DND-41 (cell line): ENCODE results near the gene SERINC3.

Experiments used
- ATAC-seq: fragments of 200-7000 bp; cut with Tn5 transposase; 3 replicates; pipeline ENCODE4 v1.9.1; 2021; ENCODE audit warnings: low read depth; ENCODE audit not compliant: insufficient read depth
- DNase-seq: peaks from one replicate; pipeline ENCODE4 v3.0.0-alpha.2; 2020
- H2AFZ ChIP-seq: 2 replicates; pipeline ENCODE4 v1.6.0; 2012; ENCODE audit warnings: low read depth, low read length
- H3K27ac ChIP-seq: 2 replicates; pipeline ENCODE4 v1.5.1; 2012; ENCODE audit warnings: low read length, inconsistent platforms
- H3K27me3 ChIP-seq: fragments of 200-600 bp; sonication (generic); 2 replicates; pipeline ENCODE4 v1.6.0; 2012; ENCODE audit warnings: low read length, mild to moderate bottlenecking, inconsistent platforms; ENCODE audit not compliant: insufficient read depth, poor library complexity
- H3K36me3 ChIP-seq: 2 replicates; pipeline ENCODE4 v1.5.1; 2012; ENCODE audit warnings: low read length, inconsistent platforms; ENCODE audit not compliant: insufficient read depth
- H3K4me1 ChIP-seq: 2 replicates; pipeline ENCODE4 v1.5.1; 2012; ENCODE audit warnings: mild to moderate bottlenecking, low read length; ENCODE audit not compliant: insufficient read depth
- H3K4me2 ChIP-seq: 2 replicates; pipeline ENCODE4 v1.6.0; 2012; ENCODE audit warnings: mild to moderate bottlenecking, moderate library complexity, low read length, inconsistent platforms; ENCODE audit not compliant: insufficient read depth
- H3K4me3 ChIP-seq, 2 experiments: fragments of 200-600 bp in 1 of 2; shearing (Covaris generic) in 1 of 2; 2 replicates each; pipeline ENCODE4 v1.5.1; 2012 to 2016; ENCODE audit warnings: inconsistent platforms in 2 of 2, low read length in 2 of 2, mild to moderate bottlenecking in 2 of 2, low read depth in 1 of 2, moderate library complexity in 1 of 2
- H3K79me2 ChIP-seq: 2 replicates; pipeline ENCODE4 v1.6.0; 2012; ENCODE audit warnings: low read length, inconsistent platforms; ENCODE audit not compliant: insufficient read depth
- H3K9ac ChIP-seq: 2 replicates; pipeline ENCODE4 v1.6.0; 2012; ENCODE audit warnings: low read depth, mild to moderate bottlenecking, inconsistent platforms, low read length, moderate library complexity
- H3K9me3 ChIP-seq: 2 replicates; pipeline ENCODE4 v1.5.1; 2012; ENCODE audit warnings: low read length, moderate library complexity, mild to moderate bottlenecking, inconsistent platforms; ENCODE audit not compliant: insufficient read depth, severe bottlenecking
- H4K20me1 ChIP-seq: 2 replicates; pipeline ENCODE4 v1.6.0; 2012; ENCODE audit warnings: low read length; ENCODE audit not compliant: insufficient read depth
- EZH2 ChIP-seq: IDR thresholded peaks from 3 replicates; pipeline ENCODE4 v1.6.1; 2012; ENCODE audit warnings: borderline replicate concordance, low read depth, mild to moderate bottlenecking, moderate library complexity, low read length, inconsistent platforms; ENCODE audit not compliant: severe bottlenecking
- TF ChIP-seq, protein P1 (sequence below): IDR thresholded peaks from 2 replicates; pipeline ENCODE4 v1.5.1; 2012; ENCODE audit warnings: borderline replicate concordance, low read length, moderate library complexity, mild to moderate bottlenecking; ENCODE audit not compliant: poor library complexity, severe bottlenecking; ENCODE audit errors: extremely low read depth

The SERINC3 gene

GRCh38 chr20:44480097-44480496, 41.8 kb downstream of the SERINC3 start:
- no peak overlapping the region for H2AFZ ChIP-seq
- H3K4me2 ChIP-seq, result no peak overlapping the region
- no peak for DNase-seq

DNA sequence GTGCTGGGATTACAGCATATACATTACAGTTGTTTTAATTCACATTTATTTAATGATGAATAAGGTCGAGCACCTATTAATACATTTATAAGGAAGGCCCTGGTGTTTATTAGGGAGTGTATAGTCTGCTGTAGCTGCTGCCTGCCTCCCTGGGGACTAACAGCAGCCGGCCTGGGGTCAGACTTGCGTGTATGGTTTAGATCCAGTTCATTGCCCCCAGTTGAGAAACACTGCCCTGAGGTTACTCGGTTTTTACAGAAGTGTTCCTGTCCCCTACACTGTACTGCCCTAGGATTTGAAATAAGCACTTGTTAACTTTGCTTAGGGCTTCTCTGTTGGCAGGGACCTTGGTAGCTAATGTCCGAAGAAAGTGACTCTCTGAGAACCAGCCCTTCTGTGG, 42.2 kb downstream of the SERINC3 start:
- DNase-seq (no peak), ATAC-seq (no peak)
- Histone ChIP-seq H3K27ac (no peak overlapping the region), H3K9ac (no peak overlapping the region), H4K20me1 (no peaks in the 10 kb centered on the region), H3K36me3 (peaks cover 39% of the 10 kb centered on the region), H3K9me3 (no peaks in the 10 kb centered on the region), H2AFZ (no peak overlapping the region), H3K27me3 (no peaks in the 10 kb centered on the region), H3K79me2 (peaks cover 15% of the 10 kb centered on the region), H3K4me3 (no peak overlapping the region), H3K4me1 (peaks cover 22% of the 10 kb centered on the region), H3K4me2 (no peak overlapping the region)
- TF ChIP-seq, protein P1, sequence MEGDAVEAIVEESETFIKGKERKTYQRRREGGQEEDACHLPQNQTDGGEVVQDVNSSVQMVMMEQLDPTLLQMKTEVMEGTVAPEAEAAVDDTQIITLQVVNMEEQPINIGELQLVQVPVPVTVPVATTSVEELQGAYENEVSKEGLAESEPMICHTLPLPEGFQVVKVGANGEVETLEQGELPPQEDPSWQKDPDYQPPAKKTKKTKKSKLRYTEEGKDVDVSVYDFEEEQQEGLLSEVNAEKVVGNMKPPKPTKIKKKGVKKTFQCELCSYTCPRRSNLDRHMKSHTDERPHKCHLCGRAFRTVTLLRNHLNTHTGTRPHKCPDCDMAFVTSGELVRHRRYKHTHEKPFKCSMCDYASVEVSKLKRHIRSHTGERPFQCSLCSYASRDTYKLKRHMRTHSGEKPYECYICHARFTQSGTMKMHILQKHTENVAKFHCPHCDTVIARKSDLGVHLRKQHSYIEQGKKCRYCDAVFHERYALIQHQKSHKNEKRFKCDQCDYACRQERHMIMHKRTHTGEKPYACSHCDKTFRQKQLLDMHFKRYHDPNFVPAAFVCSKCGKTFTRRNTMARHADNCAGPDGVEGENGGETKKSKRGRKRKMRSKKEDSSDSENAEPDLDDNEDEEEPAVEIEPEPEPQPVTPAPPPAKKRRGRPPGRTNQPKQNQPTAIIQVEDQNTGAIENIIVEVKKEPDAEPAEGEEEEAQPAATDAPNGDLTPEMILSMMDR, result no peak
- no peak for TF ChIP-seq EZH2

More at GRCh38 chr20:44480097-44480496, 41.8 kb downstream of the SERINC3 start:
- no peak overlapping the region for H3K9ac ChIP-seq
- no peak overlapping the region for H3K27ac ChIP-seq
- no peaks in the 10 kb centered on the region for H3K27me3 ChIP-seq
- no peaks in the 10 kb centered on the region for H4K20me1 ChIP-seq
- no peak overlapping the region for H3K4me3 ChIP-seq
- peaks cover 44% of the 10 kb centered on the region for H3K36me3 ChIP-seq
- no peak for ATAC-seq
- peaks cover 19% of the 10 kb centered on the region for H3K4me1 ChIP-seq
- no peak for TF ChIP-seq EZH2
- TF ChIP-seq, protein P1, result no peak
- H3K79me2 ChIP-seq, result peaks cover 15% of the 10 kb centered on the region
- H3K9me3 ChIP-seq, result no peaks in the 10 kb centered on the region

DNA sequence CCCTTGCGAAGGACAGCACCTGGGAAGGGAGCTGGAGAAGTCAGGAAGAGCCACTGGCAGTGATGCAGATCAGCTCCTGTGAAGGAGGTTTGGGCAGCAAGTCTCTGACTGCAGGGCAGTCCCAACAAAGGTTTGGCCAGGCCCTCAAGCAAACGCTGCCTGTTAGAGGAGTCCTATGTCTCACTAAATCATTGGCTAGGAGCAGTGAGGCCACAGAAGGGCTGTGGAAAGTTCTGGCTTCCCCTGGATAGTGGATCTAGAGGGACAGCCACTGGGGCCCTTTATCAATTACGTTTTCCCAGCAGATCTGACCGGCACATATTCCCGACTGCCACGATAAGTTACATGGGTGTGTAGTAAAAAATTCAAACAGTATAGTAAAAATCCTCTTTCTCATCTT, 43.7 kb downstream of the SERINC3 start:
- H3K4me1 ChIP-seq, result peaks cover 22% of the 10 kb centered on the region
- H3K79me2 ChIP-seq, result peaks cover 15% of the 10 kb centered on the region
- TF ChIP-seq EZH2, result no peak
- TF ChIP-seq, protein P1, result no peak
- ATAC-seq, result no peak
- H2AFZ ChIP-seq, result no peak overlapping the region
- H3K4me2 ChIP-seq, result no peak overlapping the region
- no peak overlapping the region for H3K27ac ChIP-seq
- H3K4me3 ChIP-seq, result no peak overlapping the region
- H3K9ac ChIP-seq, result no peak overlapping the region
- H3K9me3 ChIP-seq, result no peaks in the 10 kb centered on the region
- no peaks in the 10 kb centered on the region for H4K20me1 ChIP-seq
- no peak for DNase-seq
- H3K27me3 ChIP-seq, result no peaks in the 10 kb centered on the region
- peaks cover 26% of the 10 kb centered on the region for H3K36me3 ChIP-seq

DNA sequence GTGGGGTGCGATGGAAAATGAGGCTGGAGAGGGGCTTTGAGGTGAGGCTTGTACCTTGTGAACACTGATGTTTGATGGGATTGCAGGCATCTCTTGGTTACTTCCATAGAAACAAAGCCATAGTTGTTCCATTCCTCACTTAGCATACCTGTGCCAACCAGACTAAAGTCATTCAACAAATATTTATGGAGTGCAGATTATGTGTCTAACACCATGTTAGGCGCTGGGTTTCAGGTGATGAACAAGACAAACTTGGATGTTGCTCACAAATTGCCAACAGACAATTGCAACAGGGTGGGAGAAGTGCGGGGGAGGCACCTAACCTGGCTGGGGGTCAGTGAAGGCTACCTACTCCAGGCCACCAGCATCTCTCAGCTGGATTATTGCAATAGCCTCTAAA, 44.7 kb downstream of the SERINC3 start:
- no peak overlapping the region for H3K27ac ChIP-seq
- H3K79me2 ChIP-seq, result peaks cover 15% of the 10 kb centered on the region
- TF ChIP-seq EZH2, result no peak
- TF ChIP-seq, protein P1, result no peak
- no peak overlapping the region for H2AFZ ChIP-seq
- ATAC-seq, result no peak
- peaks cover 22% of the 10 kb centered on the region for H3K36me3 ChIP-seq
- no peaks in the 10 kb centered on the region for H4K20me1 ChIP-seq
- no peaks in the 10 kb centered on the region for H3K9me3 ChIP-seq
- H3K4me3 ChIP-seq, result peak overlapping the region in 1 of 2 experiments; percentile 74; a peak in 1 of 4 replicates
- H3K4me2 ChIP-seq, result peak overlapping the region; percentile 83; the same call in 1 of the 2 replicates
- no peak for DNase-seq
- no peaks in the 10 kb centered on the region for H3K27me3 ChIP-seq
- peaks cover 22% of the 10 kb centered on the region for H3K4me1 ChIP-seq
- H3K9ac ChIP-seq, result no peak overlapping the region
